Measurements from ENCODE around the gene ZNF688.
"Not testable (repeated sequence)": the region's sequence is repeated elsewhere in the genome, so short reads cannot be mapped to it uniquely, and the experiment has no call there.

- TF ChIP-seq CTCF (IDR thresholded peaks at IDR 0.05; ENCODE audit: poor library complexity); EZH2 (IDR thresholded peaks at IDR 0.05; ENCODE audit: borderline replicate concordance): not testable (repeated sequence)
These were observed 18.1 kb upstream of the ZNF688 start for GRCh38 chr16:30589582-30589981.
